ENCODE data around the gene ARHGAP27. TPM values are rescaled to one million over a fixed set of nuclear protein-coding genes. Genes with fewer than 3 reads are reported as not detected.
A peak's percentile ranks its signal among the peaks of the same experiment; 100 is the strongest.

The ARHGAP27 gene
- total and polyA plus RNA-seq, 2 experiments from 2014 or later: 5.6 to 17.7 TPM

DNA sequence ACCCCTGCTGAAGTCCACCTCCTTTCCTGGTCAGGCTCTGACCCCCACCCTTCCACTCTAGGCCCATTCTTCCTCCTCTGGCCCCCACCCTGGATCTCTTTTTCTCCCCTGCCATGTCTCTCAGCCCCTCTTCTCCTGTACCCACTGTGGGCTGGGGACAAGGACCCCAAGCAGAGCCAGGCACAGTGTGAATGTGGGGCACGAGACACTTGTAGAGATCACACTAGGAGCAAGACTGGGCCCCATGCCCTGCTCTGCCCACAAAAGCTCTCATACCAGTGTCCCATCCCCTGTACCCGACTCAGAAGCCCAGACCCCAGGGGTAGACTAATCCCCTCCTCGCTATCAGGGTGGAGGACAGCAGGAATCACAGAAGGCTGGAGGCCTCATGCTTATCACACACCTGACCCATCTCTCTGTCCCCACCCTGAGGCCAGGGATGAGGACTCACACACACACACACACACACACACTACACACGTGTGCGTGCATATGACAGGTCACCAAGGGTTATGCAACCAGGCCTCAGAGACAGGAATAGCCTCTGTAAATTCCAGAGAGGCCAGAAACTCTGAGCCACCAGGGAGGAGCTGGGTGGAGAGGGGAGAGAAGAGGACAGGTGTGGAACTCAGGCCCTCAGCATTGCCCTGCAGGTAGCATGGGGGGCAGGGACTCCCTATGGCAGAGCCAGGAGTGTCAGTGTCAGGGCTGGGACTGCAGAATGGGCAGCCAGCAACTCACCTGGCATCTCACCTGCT is 21.1 kb downstream of the ARHGAP27 start:
- no peaks in the 10 kb centered on the region for H3K36me3 ChIP-seq
- peaks cover 27% of the 10 kb centered on the region for H3K4me1 ChIP-seq (ENCODE audit: low read depth)
- H3K9me3 ChIP-seq (ENCODE audit: low read depth): no peaks in the 10 kb centered on the region
- no peak overlapping the region for H3K4me3 ChIP-seq
- H3K27me3 ChIP-seq: no peaks in the 10 kb centered on the region
- no peak for TF ChIP-seq CTCF (IDR thresholded peaks at IDR 0.05; ENCODE audit: low read depth, low read length)
- H3K27ac ChIP-seq: no peak overlapping the region
- no peak for DNase-seq (ENCODE audit: low read depth in 1 of 2, low spot score in 1 of 2)

GRCh38 chr17:45410144-45411091 is 22.3 kb downstream of the ARHGAP27 start:
- H3K4me1 ChIP-seq (ENCODE audit: low read depth): peaks cover 37% of the 10 kb centered on the region
- no peak for DNase-seq (ENCODE audit: low read depth in 1 of 2, low spot score in 1 of 2)
- H3K27ac ChIP-seq: no peak overlapping the region
- H3K9me3 ChIP-seq (ENCODE audit: low read depth): no peaks in the 10 kb centered on the region
- no peaks in the 10 kb centered on the region for H3K36me3 ChIP-seq
- TF ChIP-seq CTCF (IDR thresholded peaks at IDR 0.05; ENCODE audit: low read depth, low read length): no peak
- H3K27me3 ChIP-seq: no peaks in the 10 kb centered on the region
- no peak overlapping the region for H3K4me3 ChIP-seq

GRCh38 chr17:45409659-45410076 is 23.0 kb downstream of the ARHGAP27 start:
- TF ChIP-seq CTCF (IDR thresholded peaks at IDR 0.05; ENCODE audit: low read depth, low read length): no peak
- no peaks in the 10 kb centered on the region for H3K36me3 ChIP-seq
- H3K27me3 ChIP-seq: no peaks in the 10 kb centered on the region
- no peak overlapping the region for H3K4me3 ChIP-seq
- no peak overlapping the region for H3K27ac ChIP-seq
- no peak for DNase-seq (ENCODE audit: low read depth in 1 of 2, low spot score in 1 of 2)
- no peaks in the 10 kb centered on the region for H3K9me3 ChIP-seq (ENCODE audit: low read depth)
- H3K4me1 ChIP-seq (ENCODE audit: low read depth): peaks cover 37% of the 10 kb centered on the region

DNA sequence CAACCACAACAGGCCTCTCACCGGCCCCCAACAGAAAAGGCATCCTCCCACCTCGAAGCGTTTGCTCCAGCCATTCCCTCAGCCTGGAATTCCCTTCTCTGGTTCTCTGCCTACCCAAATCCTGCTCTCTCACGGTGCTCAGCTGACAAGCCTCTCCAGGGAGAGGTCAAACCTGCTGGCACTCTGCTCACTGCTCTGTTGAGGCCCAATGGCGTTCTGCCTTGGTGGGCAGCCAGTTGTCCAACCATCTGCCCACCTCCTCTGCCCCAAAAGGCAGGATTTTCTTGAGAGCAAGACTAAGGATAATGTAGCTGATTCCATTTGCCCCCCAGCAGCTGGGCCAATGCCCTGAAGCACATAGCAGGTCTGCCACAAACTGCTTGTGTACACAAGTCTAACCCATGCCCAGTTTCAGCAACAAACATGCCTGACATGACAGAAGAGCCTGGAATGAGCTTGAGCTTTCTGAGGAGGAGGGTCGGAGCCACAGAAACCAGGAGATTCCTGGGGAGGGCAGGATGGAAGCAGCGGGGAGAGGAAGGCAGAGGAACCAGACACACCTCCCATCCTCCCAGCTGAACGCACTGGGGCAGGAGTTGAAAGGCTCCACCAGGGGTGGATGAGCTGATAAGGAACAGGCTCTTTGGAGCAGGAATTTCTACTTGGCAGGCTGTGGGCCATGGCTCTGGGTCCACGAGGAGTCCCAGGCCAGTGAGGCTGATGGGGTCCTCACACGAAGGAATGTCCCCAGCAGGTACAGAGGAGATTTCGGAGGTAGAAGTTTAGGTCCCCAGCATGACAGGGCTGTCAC is 23.9 kb downstream of the ARHGAP27 start:
- H3K27ac ChIP-seq: no peak overlapping the region
- peak in 1 of 2 donors; percentile 41 for DNase-seq (ENCODE audit: low read depth in 1 of 2, low spot score in 1 of 2)
- no peaks in the 10 kb centered on the region for H3K9me3 ChIP-seq (ENCODE audit: low read depth)
- TF ChIP-seq CTCF (IDR thresholded peaks at IDR 0.05; ENCODE audit: low read depth, low read length): no peak
- H3K27me3 ChIP-seq: no peaks in the 10 kb centered on the region
- H3K36me3 ChIP-seq: no peaks in the 10 kb centered on the region
- no peak overlapping the region for H3K4me3 ChIP-seq
- peaks cover 37% of the 10 kb centered on the region for H3K4me1 ChIP-seq (ENCODE audit: low read depth)

DNA sequence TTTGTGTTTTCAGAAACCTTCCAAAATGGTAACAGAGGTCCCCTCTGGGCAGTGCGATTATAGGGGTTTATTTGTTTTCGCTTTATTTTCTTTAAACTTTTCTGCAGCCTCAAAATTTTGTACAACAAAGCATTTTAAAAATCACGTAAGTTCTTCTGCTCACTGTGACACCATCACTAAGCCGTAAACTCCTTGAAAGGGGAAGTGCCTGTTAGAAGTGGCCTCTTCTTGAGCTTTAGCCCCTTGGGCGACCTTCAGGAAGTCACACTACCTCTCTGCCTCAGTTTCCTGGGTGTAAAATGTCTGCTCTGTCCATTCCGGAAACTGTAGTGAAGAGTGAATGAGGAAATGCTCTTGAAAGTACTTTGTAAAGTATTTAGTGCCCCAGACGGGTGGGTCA is 26.6 kb downstream of the ARHGAP27 start:
- no peak for DNase-seq (ENCODE audit: low read depth in 1 of 2, low spot score in 1 of 2)
- Histone ChIP-seq H3K27me3 (no peaks in the 10 kb centered on the region), H3K9me3 (ENCODE audit: low read depth) (no peaks in the 10 kb centered on the region), H3K36me3 (no peaks in the 10 kb centered on the region), H3K27ac (no peak overlapping the region), H3K4me3 (no peak overlapping the region), H3K4me1 (ENCODE audit: low read depth) (peaks cover 43% of the 10 kb centered on the region)
- TF ChIP-seq CTCF (IDR thresholded peaks at IDR 0.05; ENCODE audit: low read depth, low read length): no peak
